HepG2 (cell line): ENCODE measurements around the gene EPHA10. TPM values are rescaled to one million over a fixed set of nuclear protein-coding genes. Genes with fewer than 3 reads are reported as not detected.

Experiments used
- ATAC-seq: fragments of 200-7000 bp; cut with Tn5 transposase; 3 replicates; pipeline ENCODE4 v1.9.1; 2020; ENCODE audit warnings: mild to moderate bottlenecking, moderate library complexity
- BruUV-seq: library from RNA; stranded (reverse); fragments of 400-500 nt; replicated peaks from 2 replicates; lab custom pipeline; 2021; lab: Mats Ljungman, UMichigan
- CTCF ChIA-PET: fragments of 300-600 bp; formaldehyde crosslinking; extraction: SDS; loops from one replicate; lab custom pipeline; 2021; ENCODE audit warnings: low total read pairs, inconsistent platforms, low intra/inter-chr PET ratio; lab: Yijun Ruan, JAX
- POLR2A ChIA-PET: fragments of 350-600 bp; sonication (Branson Sonifier 250); formaldehyde crosslinking; loops from one replicate; lab custom pipeline; 2020; ENCODE audit warnings: antibody characterized with exemption, inconsistent platforms; lab: Yijun Ruan, JAX
- DNase-seq: peaks from one replicate; pipeline ENCODE4 v3.0.0-alpha.2; 2015; ENCODE audit warnings: low spot score
- FAIRE-seq: peaks from 3 replicates; lab custom pipeline; 2011; peaks lifted over from hg19 to GRCh38; lab: Jason Lieb, UNC
- H2AFZ ChIP-seq: one replicate; pipeline ENCODE4 v1.6.1; 2011; ENCODE audit warnings: low read length, inconsistent platforms
- H3K27ac ChIP-seq: fragments of 300-600 bp; 3 replicates; pipeline ENCODE4 v1.8.0; 2011; ENCODE audit warnings: mixed run types, mild to moderate bottlenecking, mixed read lengths, low read length, inconsistent platforms; ENCODE audit not compliant: insufficient read depth; ENCODE audit errors: extremely low read length
- H3K27me3 ChIP-seq, 2 experiments: fragments of 200-600 bp in 1 of 2; 2 replicates in 1 of 2; 3 replicates in 1 of 2; pipeline versions ENCODE4 v1.6.0 to v1.8.0; 2011; ENCODE audit warnings: low read length in 2 of 2, mild to moderate bottlenecking in 2 of 2, moderate library complexity in 2 of 2, inconsistent platforms in 1 of 2; ENCODE audit not compliant: insufficient read depth in 2 of 2, control insufficient read depth in 1 of 2
- H3K36me3 ChIP-seq, 2 experiments: fragments of 200-600 bp in 1 of 2; replicated peaks in 1 of 2; 2 replicates in 1 of 2; 3 replicates in 1 of 2; pipeline versions ENCODE4 v1.5.1 to v1.8.0; 2011; ENCODE audit warnings: low read length in 2 of 2, inconsistent platforms in 1 of 2; ENCODE audit not compliant: insufficient read depth in 2 of 2, control insufficient read depth in 1 of 2
- H3K4me1 ChIP-seq: 2 replicates; pipeline ENCODE4 v1.5.1; 2012; ENCODE audit warnings: low read length, inconsistent platforms; ENCODE audit not compliant: insufficient read depth
- H3K4me2 ChIP-seq: 2 replicates; pipeline ENCODE4 v1.6.0; 2011; ENCODE audit warnings: low read depth, low read length, inconsistent platforms
- H3K4me3 ChIP-seq, 3 experiments: fragments of 200-600 bp in 1 of 3; sonication (generic), shearing (Covaris generic) in 1 of 3; replicated peaks in 1 of 3; 2 replicates each; pipeline ENCODE4 v1.5.1; 2011 to 2016; ENCODE audit warnings: low read length in 3 of 3, inconsistent platforms in 2 of 3, low read depth in 2 of 3, mild to moderate bottlenecking in 2 of 3, control low read depth in 1 of 3, mixed read lengths in 1 of 3; ENCODE audit not compliant: insufficient read depth in 1 of 3
- H3K79me2 ChIP-seq: one replicate; pipeline ENCODE4 v1.6.1; 2011; ENCODE audit warnings: low read length, inconsistent platforms; ENCODE audit not compliant: insufficient read depth
- H3K9ac ChIP-seq: 2 replicates; pipeline ENCODE4 v1.6.0; 2011; ENCODE audit warnings: mild to moderate bottlenecking, low read depth, low read length, inconsistent platforms; ENCODE audit not compliant: insufficient read depth
- H3K9me3 ChIP-seq: 2 replicates; pipeline ENCODE4 v1.5.1; 2012; ENCODE audit warnings: mild to moderate bottlenecking, low read length
- H4K20me1 ChIP-seq: 2 replicates; pipeline ENCODE4 v1.6.0; 2011; ENCODE audit warnings: inconsistent platforms, mild to moderate bottlenecking, low read length, moderate library complexity; ENCODE audit not compliant: insufficient read depth
- CTCF ChIP-seq: sonication (generic); formaldehyde crosslinking; IDR thresholded peaks from 2 replicates; pipeline ENCODE4 v1.5.0; 2020; ENCODE audit warnings: mild to moderate bottlenecking, missing genetic modification reagents, moderate library complexity
- DDIT3 ChIP-seq: sonication (generic); formaldehyde crosslinking; IDR thresholded peaks from 2 replicates; pipeline ENCODE4 v1.4.0; 2020; ENCODE audit warnings: mild to moderate bottlenecking, missing genetic modification reagents
- FIP1L1 ChIP-seq: fragments of 200-400 bp; formaldehyde crosslinking; IDR thresholded peaks from 2 replicates; pipeline ENCODE4 v1.6.1; 2018; ENCODE audit warnings: low read depth, mild to moderate bottlenecking, low read length, moderate library complexity, borderline replicate concordance; ENCODE audit not compliant: insufficient read depth
- HES4 ChIP-seq: sonication (generic); formaldehyde crosslinking; IDR thresholded peaks from 2 replicates; pipeline ENCODE4 v1.9.0; 2021; ENCODE audit warnings: mild to moderate bottlenecking, missing genetic modification reagents, borderline replicate concordance
- NCOA2 ChIP-seq: sonication (generic); formaldehyde crosslinking; IDR thresholded peaks from 2 replicates; pipeline ENCODE4 v1.8.0; 2022; ENCODE audit warnings: inconsistent platforms
- RORA ChIP-seq: sonication (generic); formaldehyde crosslinking; IDR thresholded peaks from 2 replicates; pipeline ENCODE4 v1.5.0; 2020; ENCODE audit warnings: mild to moderate bottlenecking, missing genetic modification reagents, moderate library complexity
- TFDP1 ChIP-seq: IDR thresholded peaks from 2 replicates; pipeline ENCODE4 v1.6.1; 2016; ENCODE audit warnings: missing compliant biosample characterization, missing genetic modification reagents, borderline replicate concordance
- TP53 ChIP-seq: sonication (generic); formaldehyde crosslinking; conservative IDR thresholded peaks from 2 replicates; pipeline ENCODE4 v1.4.0; 2020; ENCODE audit warnings: missing genetic modification reagents
- U2AF2 ChIP-seq: fragments of 200-400 bp; formaldehyde crosslinking; IDR thresholded peaks from 2 replicates; pipeline ENCODE4 v1.6.1; 2017; ENCODE audit warnings: low read depth, mild to moderate bottlenecking, low read length
- ZNF143 ChIP-seq: sonication (generic); formaldehyde crosslinking; IDR thresholded peaks from 2 replicates; pipeline ENCODE4 v1.4.0; 2020; ENCODE audit warnings: missing genetic modification reagents
- ZNF264 ChIP-seq: sonication (generic); formaldehyde crosslinking; IDR thresholded peaks from 2 replicates; pipeline ENCODE4 v1.4.0; 2020; ENCODE audit warnings: missing genetic modification reagents
- ZSCAN12 ChIP-seq: sonication (generic); formaldehyde crosslinking; IDR thresholded peaks from 2 replicates; pipeline ENCODE4 v1.9.0; 2021; ENCODE audit warnings: mild to moderate bottlenecking, missing genetic modification reagents
- WGBS: methylation state at CpG from one replicate; pipeline ENCODE4 v1.1.6; 2017; ENCODE audit warnings: low lambda C conversion rate; 5-methylcytosine and 5-hydroxymethylcytosine counted together
- in situ Hi-C: cut with HindIII; loops from 2 replicates; pipeline ENCODE4 v1.10.0; 2017; ENCODE audit warnings: low pct_unique_long_range_greater_than_20kb; ENCODE audit not compliant: extremely low pct_ligation_motif_present
- intact Hi-C: fragments of 100-400 bp; cut with micrococcal nuclease; formaldehyde crosslinking; loops from one replicate; pipeline ENCODE4 v1.10.0; 2022; ENCODE audit not compliant: unreplicated experiment
- polyA plus RNA-seq, 8 experiments: library from polyadenylated mRNA; depleted of rRNA in 3 of 8; stranded (reverse) in 7 of 8; unstranded in 1 of 8; fragments of >200 nt; fragmentation: Illumina TruSeq in 4 of 8; extraction: Trizol in 4 of 8; gene quantifications; 2 replicates each; pipeline versions ENCODE4 v1.2.1 to v1.2.3, GENCODE V29; 2011 to 2016; ENCODE audit warnings: low read depth in 4 of 8, missing spikeins in 1 of 8, mixed read lengths in 1 of 8; ENCODE audit not compliant: insufficient read depth in 1 of 8
- total RNA-seq, 5 experiments: library from RNA; depleted of rRNA; stranded (reverse); fragments of >200 nt; fragmentation: Illumina TruSeq; extraction: Trizol; gene quantifications; 2 replicates each; pipeline ENCODE4 v1.2.3, GENCODE V29; 2016; ENCODE audit warnings: low read depth in 1 of 5

EPHA10 gene
- total and polyA plus RNA-seq, 2 of the 13 experiments (the other 11 are each of a cell fraction or from before 2014, with no cell fraction given) = 0.11 to 0.58 TPM

- 0 out of 2 replicates have a peak, but pooled peaks have one; percentile 6 for TF ChIP-seq CTCF (CRISPR knock-in tag)
- no peak for TF ChIP-seq ZNF264 (CRISPR knock-in tag)
- no peak for TF ChIP-seq ZSCAN12
Measured at GRCh38 chr1:37691497-37692077, 73.3 kb downstream of the EPHA10 start (continued).

DNA sequence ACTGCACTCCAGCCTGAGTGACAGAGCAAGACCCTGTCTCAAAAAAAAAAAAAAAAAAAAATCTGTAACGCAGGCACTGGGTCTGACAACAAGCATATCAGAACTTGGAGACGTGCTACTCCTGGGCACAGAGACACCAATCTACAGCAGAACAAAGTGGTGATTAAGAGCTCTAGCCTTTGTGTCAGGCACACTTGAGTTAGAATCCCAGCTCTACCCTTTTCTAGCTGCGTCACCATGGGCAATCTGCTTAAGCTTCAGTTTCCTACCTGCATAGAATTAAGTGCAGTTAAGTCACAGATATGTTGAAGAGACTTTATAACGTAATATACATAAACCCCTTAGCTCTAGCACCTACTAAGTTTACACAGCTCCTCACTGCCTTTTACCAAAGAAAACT lies 76.0 kb downstream of the EPHA10 start:
- peak overlapping the region; percentile 76 for H3K9ac ChIP-seq
- H2AFZ ChIP-seq = no peak overlapping the region
- H3K27me3 ChIP-seq = no peaks in the 10 kb centered on the region; a peak in 1 of 5 replicates
- CTCF ChIA-PET = no interaction called here
- in situ Hi-C loops = no loop called here
- peaks cover 28% of the 10 kb centered on the region for H3K79me2 ChIP-seq
- H4K20me1 ChIP-seq = no peaks in the 10 kb centered on the region
- peak overlapping the region; percentile 93 for H3K4me2 ChIP-seq
- H3K36me3 ChIP-seq = peaks cover 2 to 17% of the 10 kb centered on the region in 2 experiments
- peak overlapping the region; percentile 83 to 99 (median 94); a peak in 5 of 6 replicates for H3K4me3 ChIP-seq
- no TSS peak for BruUV-seq
- ATAC-seq (no peak), FAIRE-seq (no peak), DNase-seq (no peak)
- POLR2A ChIA-PET = interaction anchor here (2.3 kb wide), 1 partner anchor 93 kb away, joined by 14 read pairs; the partner anchor contains the start of gene GNL2
- H3K27ac ChIP-seq = no peak overlapping the region
- intact Hi-C loops = no loop called here
- peaks cover 16% of the 10 kb centered on the region for H3K4me1 ChIP-seq
- H3K9me3 ChIP-seq = no peaks in the 10 kb centered on the region
- 92% methylated on average over 4 of the region's 4 CpGs for WGBS
- TF ChIP-seq HES4 (no peak), NCOA2 (no peak), DDIT3 (CRISPR knock-in tag) (no peak), U2AF2 (no peak), RORA (no peak), ZNF143 (CRISPR knock-in tag) (no peak), TP53 (CRISPR knock-in tag) (no peak), TFDP1 (CRISPR knock-in tag) (no peak), FIP1L1 (no peak)
